Measurements from ENCODE around the gene TUBB4B. TPM values are rescaled to one million over a fixed set of nuclear protein-coding genes. Genes with fewer than 3 reads are reported as not detected.
A peak's percentile ranks its signal among the peaks of the same experiment; 100 is the strongest.
"Not testable (repeated sequence)": the region's sequence is repeated elsewhere in the genome, so short reads cannot be mapped to it uniquely, and the experiment has no call there.

TUBB4B gene
- polyA plus RNA-seq, 1 experiment = 223 TPM

DNA sequence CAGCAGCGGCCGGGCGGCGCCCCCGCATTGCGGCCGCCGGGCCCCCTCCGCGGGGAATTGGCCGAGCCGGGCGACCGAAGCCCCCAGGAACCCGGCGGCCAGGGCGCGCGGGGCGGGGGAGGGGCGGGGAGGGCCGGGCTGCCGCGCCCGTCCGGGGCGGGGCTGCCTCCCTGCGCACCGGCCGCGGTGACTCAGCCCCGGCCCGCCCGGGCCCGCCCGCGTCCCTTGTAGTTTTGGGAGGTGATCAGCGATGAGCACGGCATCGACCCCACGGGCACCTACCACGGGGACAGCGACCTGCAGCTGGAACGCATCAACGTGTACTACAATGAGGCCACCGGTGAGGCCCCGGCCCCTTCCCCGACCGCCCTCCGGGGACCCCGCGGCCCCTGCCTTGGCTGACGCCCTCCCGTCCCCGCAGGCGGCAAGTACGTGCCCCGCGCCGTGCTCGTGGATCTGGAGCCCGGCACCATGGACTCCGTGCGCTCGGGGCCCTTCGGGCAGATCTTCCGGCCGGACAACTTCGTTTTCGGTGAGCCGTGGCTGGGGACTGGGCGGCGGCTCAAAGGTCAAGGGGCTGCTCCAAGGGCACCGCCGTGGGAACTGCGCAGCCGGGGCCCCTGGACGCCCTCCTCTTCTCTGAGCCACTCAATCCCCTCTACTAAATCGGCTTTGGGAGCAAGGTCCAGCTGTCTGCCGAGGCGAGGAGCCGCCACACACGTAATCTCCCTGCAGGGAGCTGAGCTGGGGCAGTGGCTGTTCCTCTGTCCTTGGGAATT is 592 bp downstream of the TUBB4B start:
- TF ChIP-seq, protein P1, sequence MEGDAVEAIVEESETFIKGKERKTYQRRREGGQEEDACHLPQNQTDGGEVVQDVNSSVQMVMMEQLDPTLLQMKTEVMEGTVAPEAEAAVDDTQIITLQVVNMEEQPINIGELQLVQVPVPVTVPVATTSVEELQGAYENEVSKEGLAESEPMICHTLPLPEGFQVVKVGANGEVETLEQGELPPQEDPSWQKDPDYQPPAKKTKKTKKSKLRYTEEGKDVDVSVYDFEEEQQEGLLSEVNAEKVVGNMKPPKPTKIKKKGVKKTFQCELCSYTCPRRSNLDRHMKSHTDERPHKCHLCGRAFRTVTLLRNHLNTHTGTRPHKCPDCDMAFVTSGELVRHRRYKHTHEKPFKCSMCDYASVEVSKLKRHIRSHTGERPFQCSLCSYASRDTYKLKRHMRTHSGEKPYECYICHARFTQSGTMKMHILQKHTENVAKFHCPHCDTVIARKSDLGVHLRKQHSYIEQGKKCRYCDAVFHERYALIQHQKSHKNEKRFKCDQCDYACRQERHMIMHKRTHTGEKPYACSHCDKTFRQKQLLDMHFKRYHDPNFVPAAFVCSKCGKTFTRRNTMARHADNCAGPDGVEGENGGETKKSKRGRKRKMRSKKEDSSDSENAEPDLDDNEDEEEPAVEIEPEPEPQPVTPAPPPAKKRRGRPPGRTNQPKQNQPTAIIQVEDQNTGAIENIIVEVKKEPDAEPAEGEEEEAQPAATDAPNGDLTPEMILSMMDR (IDR thresholded peaks at IDR 0.05; ENCODE audit: low read depth, low read length) = no peak
- no peak for DNase-seq (ENCODE audit: low read depth, low spot score)
- Histone ChIP-seq H3K27ac (ENCODE audit: low read depth, low read length) (peak overlapping the region; percentile 39), H3K27me3 (ENCODE audit: control insufficient read depth, insufficient read depth, low read length) (no peaks in the 10 kb centered on the region), H3K4me3 (ENCODE audit: low read depth, low read length) (peak overlapping the region; percentile 82), H3K9me3 (ENCODE audit: control insufficient read depth, insufficient read depth, low read length) (no peaks in the 10 kb centered on the region; the same call in 1 of the 2 replicates)
- ChIA-PET POLR2A (interaction anchor here (0.7 to 5.7 kb wide), 19 partner anchors 12 to 197 kb away, joined by 3 to 146 read pairs (median 6); partner anchors contain the start of genes CYSRT1, MAN1B1, NELFB and NRARP), CTCF (interaction anchor here (1.0 kb wide), 1 partner anchor 212 kb away, joined by 3 read pairs; no protein-coding TSS in a partner anchor)

GRCh38 chr9:137242269-137243203 is 1.4 kb downstream of the TUBB4B start:
- Histone ChIP-seq H3K4me3 (ENCODE audit: low read depth, low read length) (peak overlapping the region; percentile 82), H3K27ac (ENCODE audit: low read depth, low read length) (peak overlapping the region; percentile 2), H3K27me3 (ENCODE audit: control insufficient read depth, insufficient read depth, low read length) (no peaks in the 10 kb centered on the region), H3K9me3 (ENCODE audit: control insufficient read depth, insufficient read depth, low read length) (no peaks in the 10 kb centered on the region; the same call in 1 of the 2 replicates)
- no peak for DNase-seq (ENCODE audit: low read depth, low spot score)
- ChIA-PET CTCF (interaction anchor here (0.5 kb wide), 1 partner anchor 29 kb away, joined by 3 read pairs; no protein-coding TSS in a partner anchor), POLR2A (interaction anchor here (0.7 to 5.7 kb wide), 8 partner anchors 11 to 172 kb away, joined by 3 to 146 read pairs (median 4); partner anchors contain the start of genes MAN1B1, NELFB, RNF224 and SAPCD2)
- TF ChIP-seq, protein P1 (IDR thresholded peaks at IDR 0.05; ENCODE audit: low read depth, low read length) = no peak

DNA sequence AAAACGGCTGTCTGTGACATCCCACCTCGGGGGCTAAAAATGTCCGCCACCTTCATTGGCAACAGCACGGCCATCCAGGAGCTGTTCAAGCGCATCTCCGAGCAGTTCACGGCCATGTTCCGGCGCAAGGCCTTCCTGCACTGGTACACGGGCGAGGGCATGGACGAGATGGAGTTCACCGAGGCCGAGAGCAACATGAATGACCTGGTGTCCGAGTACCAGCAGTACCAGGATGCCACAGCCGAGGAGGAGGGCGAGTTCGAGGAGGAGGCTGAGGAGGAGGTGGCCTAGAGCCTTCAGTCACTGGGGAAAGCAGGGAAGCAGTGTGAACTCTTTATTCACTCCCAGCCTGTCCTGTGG is 2.2 kb downstream of the TUBB4B start:
- not testable (repeated sequence) for H3K9me3 ChIP-seq (ENCODE audit: control insufficient read depth, insufficient read depth, low read length)

GRCh38 chr9:137243626-137244485 is 2.8 kb downstream of the TUBB4B start:
- ChIA-PET CTCF (no interaction called here), POLR2A (interaction anchor here (5.7 kb wide), 1 partner anchor 10 kb away, joined by 146 read pairs; the partner anchor contains the start of genes NELFB and STPG3)

More for the DNA sequence above, 2.2 kb downstream of the TUBB4B start:
- H3K4me3 ChIP-seq (ENCODE audit: low read depth, low read length); DNase-seq (ENCODE audit: low read depth, low spot score); H3K27ac ChIP-seq (ENCODE audit: low read depth, low read length); H3K27me3 ChIP-seq (ENCODE audit: control insufficient read depth, insufficient read depth, low read length); CTCF ChIA-PET: not testable (repeated sequence)
- POLR2A ChIA-PET = interaction anchor here (1.3 to 5.7 kb wide), 3 partner anchors 10 to 114 kb away, joined by 3 to 146 read pairs (median 7); partner anchors contain the start of genes NELFB, RNF224 and STPG3

More at GRCh38 chr9:137243626-137244485, 2.8 kb downstream of the TUBB4B start:
- TF ChIP-seq, protein P1 (IDR thresholded peaks at IDR 0.05; ENCODE audit: low read depth, low read length) = peak; percentile 33
- no peaks in the 10 kb centered on the region for H3K27me3 ChIP-seq (ENCODE audit: control insufficient read depth, insufficient read depth, low read length)
- H3K27ac ChIP-seq (ENCODE audit: low read depth, low read length) = no peak overlapping the region
- no peak overlapping the region for H3K4me3 ChIP-seq (ENCODE audit: low read depth, low read length)
- DNase-seq (ENCODE audit: low read depth, low spot score) = no peak
- H3K9me3 ChIP-seq (ENCODE audit: control insufficient read depth, insufficient read depth, low read length) = no peaks in the 10 kb centered on the region; the same call in 1 of the 2 replicates
